Vagina (tissue), 2 donors: ENCODE results near the gene GABBR2. TPM values are rescaled to one million over a fixed set of nuclear protein-coding genes. Genes with fewer than 3 reads are reported as not detected.

Source experiments
- DNase-seq, 2 donors: peaks; one replicate each; pipeline ENCODE4 v3.0.0-alpha.2; 2017; ENCODE audit errors: extremely low spot score in 2 of 2
- H3K27ac ChIP-seq: fragments of 200-600 bp; sonication (generic); one replicate; pipeline ENCODE4 v1.5.1; 2019
- H3K27me3 ChIP-seq: fragments of 200-600 bp; sonication (generic); one replicate; pipeline ENCODE4 v1.5.1; 2019
- H3K36me3 ChIP-seq, 2 donors: fragments of 200-600 bp; sonication (generic); one replicate each; pipeline ENCODE4 v1.5.1; 2017 to 2019
- H3K4me1 ChIP-seq: fragments of 200-600 bp; sonication (generic); one replicate; pipeline ENCODE4 v1.5.1; 2019
- H3K4me3 ChIP-seq, 2 donors: fragments of 200-600 bp; sonication (generic); 1 replicate in 1 of 2; 2 replicates in 1 of 2; pipeline ENCODE4 v1.5.1; 2016 to 2019
- H3K9me3 ChIP-seq: fragments of 200-600 bp; sonication (generic); one replicate; pipeline ENCODE4 v1.5.1; 2019
- CTCF ChIP-seq, 3 experiments: fragments of 450-650 bp in 2 of 3; fragments of 200-600 bp in 1 of 3; sonication (generic) in 1 of 3; IDR thresholded peaks; one replicate each; pipeline ENCODE4 v1.5.1; 2017 to 2019; ENCODE audit warnings: antibody characterized with exemption in 3 of 3, mild to moderate bottlenecking in 2 of 3, moderate library complexity in 2 of 3
- POLR2A ChIP-seq, 2 donors: fragments of 450-650 bp; IDR thresholded peaks; one replicate each; pipeline ENCODE4 v1.6.1; 2017; ENCODE audit warnings: antibody characterized with exemption in 2 of 2, mild to moderate bottlenecking in 2 of 2, moderate library complexity in 2 of 2
- POLR2AphosphoS5 ChIP-seq, 2 donors: sonication (generic); formaldehyde crosslinking; IDR thresholded peaks; one replicate each; pipeline ENCODE4 v1.9.0; 2017; ENCODE audit warnings: antibody characterized with exemption in 2 of 2, mild to moderate bottlenecking in 2 of 2, low read depth in 1 of 2; ENCODE audit not compliant: insufficient read depth in 1 of 2
- intact Hi-C: fragments of 100-400 bp; cut with DNase I; formaldehyde crosslinking; loops from one replicate; pipeline ENCODE4 v1.15.1; 2023
- total RNA-seq: library from RNA; depleted of rRNA; stranded (reverse); fragments of >200 nt; gene quantifications from one replicate; pipeline ENCODE4 v1.2.3, GENCODE V29; 2016

GABBR2 gene
- not detected for total RNA-seq

GRCh38 chr9:98708933-98709911, at the start of gene GABBR2:
Gene GABBR2 (minus strand): TSS chr9:98708935. CDS start chr9:98708737, 198 bp downstream.
- intact Hi-C loops: no loop called here
- no peaks in the 10 kb centered on the region for H3K9me3 ChIP-seq
- DNase-seq: no peak

GRCh38 chr9:98755006-98755618, 46.4 kb upstream of the GABBR2 start:
- H3K9me3 ChIP-seq: peaks cover 4% of the 10 kb centered on the region
- no peak for TF ChIP-seq CTCF (IDR thresholded peaks at IDR 0.05)
- no peak for TF ChIP-seq POLR2A (IDR thresholded peaks at IDR 0.05)
- TF ChIP-seq POLR2AphosphoS5 (IDR thresholded peaks at IDR 0.05; ENCODE audit: insufficient read depth in 1 of 2, low read depth in 1 of 2): no peak
- no peak overlapping the region for H3K27ac ChIP-seq
- intact Hi-C loops: no loop called here
- H3K36me3 ChIP-seq: peaks cover 0 to 33% of the 10 kb centered on the region in 2 donors
- no peak overlapping the region for H3K4me3 ChIP-seq
- H3K27me3 ChIP-seq: no peaks in the 10 kb centered on the region
- H3K4me1 ChIP-seq: no peaks in the 10 kb centered on the region
- DNase-seq: peak in 1 of 2 donors; percentile 52

More at GRCh38 chr9:98708933-98709911, at the start of gene GABBR2:
- no peaks in the 10 kb centered on the region for H3K36me3 ChIP-seq
- no peaks in the 10 kb centered on the region for H3K27me3 ChIP-seq
- H3K4me3 ChIP-seq: peak within 1 kb of the TSS in 1 of 2 donors; percentile 30
- H3K4me1 ChIP-seq: peaks cover 16% of the 10 kb centered on the region
- no peak within 1 kb of the TSS for H3K27ac ChIP-seq
- TF ChIP-seq POLR2A (IDR thresholded peaks at IDR 0.05): no peak
- TF ChIP-seq POLR2AphosphoS5 (IDR thresholded peaks at IDR 0.05; ENCODE audit: insufficient read depth in 1 of 2, low read depth in 1 of 2): no peak
- no peak for TF ChIP-seq CTCF (IDR thresholded peaks at IDR 0.05)

GRCh38 chr9:98751210-98751609, 42.5 kb upstream of the GABBR2 start:
- Histone ChIP-seq H3K4me3 (no peak overlapping the region), H3K4me1 (no peaks in the 10 kb centered on the region), H3K9me3 (no peaks in the 10 kb centered on the region), H3K27ac (no peak overlapping the region), H3K36me3 (peaks cover 0 to 22% of the 10 kb centered on the region in 2 donors), H3K27me3 (no peaks in the 10 kb centered on the region)
- peak; percentile 58 to 76 for DNase-seq
- intact Hi-C loops: no loop called here
- TF ChIP-seq CTCF (IDR thresholded peaks at IDR 0.05) (no peak), POLR2A (IDR thresholded peaks at IDR 0.05) (no peak), POLR2AphosphoS5 (IDR thresholded peaks at IDR 0.05; ENCODE audit: insufficient read depth in 1 of 2, low read depth in 1 of 2) (no peak)

- DNase-seq: no peak
- Histone ChIP-seq H3K4me3 (no peak overlapping the region), H3K9me3 (no peaks in the 10 kb centered on the region), H3K4me1 (no peaks in the 10 kb centered on the region), H3K27ac (no peak overlapping the region), H3K27me3 (no peaks in the 10 kb centered on the region), H3K36me3 (peaks cover 0 to 17% of the 10 kb centered on the region in 2 donors)
- intact Hi-C loops: no loop called here
- TF ChIP-seq CTCF (IDR thresholded peaks at IDR 0.05): no peak
- TF ChIP-seq POLR2A (IDR thresholded peaks at IDR 0.05): no peak
- TF ChIP-seq POLR2AphosphoS5 (IDR thresholded peaks at IDR 0.05; ENCODE audit: insufficient read depth in 1 of 2, low read depth in 1 of 2): no peak
Observed at GRCh38 chr9:98750364-98751060, 41.8 kb upstream of the GABBR2 start.
